H1 (cell line): ENCODE measurements around the gene TXNIP.

Experiments used
- CHD2 ChIP-seq: IDR thresholded peaks from 2 replicates; pipeline ENCODE4 v1.6.1; 2012; ENCODE audit warnings: low read length, improper control_type of control experiment
- CTCF ChIP-seq, 3 experiments: IDR thresholded peaks; 1 replicate in 2 of 3; 2 replicates in 1 of 3; pipeline versions ENCODE4 v1.5.1 to v1.6.1; 2011; ENCODE audit warnings: low read length in 3 of 3, mild to moderate bottlenecking in 3 of 3, inconsistent platforms in 2 of 3, low read depth in 1 of 3, moderate library complexity in 1 of 3; ENCODE audit not compliant: insufficient read depth in 1 of 3; ENCODE audit errors: control extremely low read depth in 1 of 3
- EGR1 ChIP-seq: IDR thresholded peaks from 2 replicates; pipeline ENCODE4 v1.6.1; 2011; ENCODE audit warnings: low read depth, low read length, borderline replicate concordance
- EP300 ChIP-seq, 2 experiments: IDR thresholded peaks; 1 replicate in 1 of 2; 2 replicates in 1 of 2; pipeline ENCODE4 v1.6.1; 2011 to 2012; ENCODE audit warnings: low read depth in 2 of 2, low read length in 2 of 2, mild to moderate bottlenecking in 2 of 2, borderline replicate concordance in 1 of 2, inconsistent platforms in 1 of 2, moderate library complexity in 1 of 2
- EZH2 ChIP-seq: fragments of 200-600 bp; sonication (generic); IDR thresholded peaks from 2 replicates; pipeline ENCODE4 v1.7.1; 2012; ENCODE audit warnings: low read depth, mild to moderate bottlenecking, moderate library complexity, low read length, inconsistent platforms; ENCODE audit not compliant: severe bottlenecking
- FOSL1 ChIP-seq: IDR thresholded peaks from 2 replicates; pipeline ENCODE4 v1.6.1; 2011; ENCODE audit warnings: mild to moderate bottlenecking, low read depth, low read length, moderate library complexity; ENCODE audit not compliant: insufficient read depth
- JUN ChIP-seq: IDR thresholded peaks from 2 replicates; pipeline ENCODE4 v1.6.1; 2011; ENCODE audit warnings: low read depth, mild to moderate bottlenecking, improper control_type of control experiment, low read length
- POLR2A ChIP-seq, 2 experiments: IDR thresholded peaks; 1 replicate in 1 of 2; 2 replicates in 1 of 2; pipeline ENCODE4 v1.6.1; 2011; ENCODE audit warnings: low read depth in 2 of 2, low read length in 2 of 2, mild to moderate bottlenecking in 2 of 2; ENCODE audit errors: control extremely low read depth in 1 of 2
- POLR2AphosphoS5 ChIP-seq: IDR thresholded peaks from 2 replicates; pipeline ENCODE4 v1.6.1; 2011; ENCODE audit warnings: low read depth, low read length
- RNF2 ChIP-seq: fragments of 200-900, 300-1000 bp; sonication (generic); IDR thresholded peaks from 2 replicates; pipeline ENCODE4 v1.7.1; 2016; ENCODE audit warnings: borderline replicate concordance, low read depth, mild to moderate bottlenecking, antibody characterized with exemption, low read length; ENCODE audit not compliant: poor library complexity, severe bottlenecking; ENCODE audit errors: missing control alignments
- SIN3A ChIP-seq, 2 experiments: IDR thresholded peaks in 1 of 2; conservative IDR thresholded peaks in 1 of 2; 2 replicates each; pipeline ENCODE4 v1.6.1; 2011 to 2012; ENCODE audit warnings: low read length in 2 of 2, improper control_type of control experiment in 1 of 2, low read depth in 1 of 2, mild to moderate bottlenecking in 1 of 2
- SP1 ChIP-seq: IDR thresholded peaks from 2 replicates; pipeline ENCODE4 v1.6.1; 2011; ENCODE audit warnings: low read depth, low read length
- ZNF274 ChIP-seq: IDR thresholded peaks from 2 replicates; pipeline ENCODE4 v1.7.0; 2012; ENCODE audit warnings: low read length, borderline replicate concordance; ENCODE audit errors: extremely low read depth

- TF ChIP-seq JUN (no peak), RNF2 (no peak), EP300 (IDR thresholded peaks at IDR 0.05; ENCODE audit: borderline replicate concordance in 1 of 2, low read depth in 2 of 2, low read length in 2 of 2) (no peak), POLR2AphosphoS5 (no peak), SIN3A (conservative IDR thresholded peaks at IDR 0.05 in 1 of 2, IDR thresholded peaks at IDR 0.05 in 1 of 2; ENCODE audit: low read depth in 1 of 2, low read length in 2 of 2) (no peak), CTCF (IDR thresholded peaks at IDR 0.05; ENCODE audit: control extremely low read depth in 1 of 3, insufficient read depth in 1 of 3, low read depth in 1 of 3, low read length in 3 of 3) (no peak), ZNF274 (no peak), EGR1 (no peak), POLR2A (IDR thresholded peaks at IDR 0.05; ENCODE audit: control extremely low read depth in 1 of 2, low read depth in 2 of 2, low read length in 2 of 2) (no peak), FOSL1 (no peak), CHD2 (no peak), SP1 (no peak), EZH2 (no peak)
These were observed 40.9 kb downstream of the TXNIP start for GRCh38 chr1:145955436-145955835.
